Panc1 (cell line): Measurements from ENCODE around the gene MRPL9.

ENCODE experiments used
- POLR2AphosphoS5 ChIP-seq: IDR thresholded peaks from 2 replicates; pipeline ENCODE4 v1.6.1; 2012; ENCODE audit warnings: mild to moderate bottlenecking, low read depth, low read length, moderate library complexity
- SIN3A ChIP-seq: IDR thresholded peaks from 2 replicates; pipeline ENCODE4 v1.6.1; 2012; ENCODE audit warnings: low read depth, mild to moderate bottlenecking, low read length, moderate library complexity, borderline replicate concordance; ENCODE audit not compliant: insufficient read depth
- TF ChIP-seq, protein P1 (sequence below): fragments of 450-650 bp; IDR thresholded peaks from 2 replicates; pipeline ENCODE4 v1.5.1; 2017; ENCODE audit warnings: mild to moderate bottlenecking
- TF ChIP-seq, protein P2 (sequence below), 2 experiments: IDR thresholded peaks; 2 replicates each; pipeline ENCODE4 v1.6.1; 2011 to 2012; ENCODE audit warnings: low read depth in 2 of 2, control low read depth in 1 of 2, low read length in 1 of 2, mild to moderate bottlenecking in 1 of 2, moderate library complexity in 1 of 2; ENCODE audit not compliant: insufficient read depth in 1 of 2

- TF ChIP-seq, protein P1, sequence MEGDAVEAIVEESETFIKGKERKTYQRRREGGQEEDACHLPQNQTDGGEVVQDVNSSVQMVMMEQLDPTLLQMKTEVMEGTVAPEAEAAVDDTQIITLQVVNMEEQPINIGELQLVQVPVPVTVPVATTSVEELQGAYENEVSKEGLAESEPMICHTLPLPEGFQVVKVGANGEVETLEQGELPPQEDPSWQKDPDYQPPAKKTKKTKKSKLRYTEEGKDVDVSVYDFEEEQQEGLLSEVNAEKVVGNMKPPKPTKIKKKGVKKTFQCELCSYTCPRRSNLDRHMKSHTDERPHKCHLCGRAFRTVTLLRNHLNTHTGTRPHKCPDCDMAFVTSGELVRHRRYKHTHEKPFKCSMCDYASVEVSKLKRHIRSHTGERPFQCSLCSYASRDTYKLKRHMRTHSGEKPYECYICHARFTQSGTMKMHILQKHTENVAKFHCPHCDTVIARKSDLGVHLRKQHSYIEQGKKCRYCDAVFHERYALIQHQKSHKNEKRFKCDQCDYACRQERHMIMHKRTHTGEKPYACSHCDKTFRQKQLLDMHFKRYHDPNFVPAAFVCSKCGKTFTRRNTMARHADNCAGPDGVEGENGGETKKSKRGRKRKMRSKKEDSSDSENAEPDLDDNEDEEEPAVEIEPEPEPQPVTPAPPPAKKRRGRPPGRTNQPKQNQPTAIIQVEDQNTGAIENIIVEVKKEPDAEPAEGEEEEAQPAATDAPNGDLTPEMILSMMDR, result no peak
- no peak for TF ChIP-seq SIN3A
- TF ChIP-seq, protein P2, sequence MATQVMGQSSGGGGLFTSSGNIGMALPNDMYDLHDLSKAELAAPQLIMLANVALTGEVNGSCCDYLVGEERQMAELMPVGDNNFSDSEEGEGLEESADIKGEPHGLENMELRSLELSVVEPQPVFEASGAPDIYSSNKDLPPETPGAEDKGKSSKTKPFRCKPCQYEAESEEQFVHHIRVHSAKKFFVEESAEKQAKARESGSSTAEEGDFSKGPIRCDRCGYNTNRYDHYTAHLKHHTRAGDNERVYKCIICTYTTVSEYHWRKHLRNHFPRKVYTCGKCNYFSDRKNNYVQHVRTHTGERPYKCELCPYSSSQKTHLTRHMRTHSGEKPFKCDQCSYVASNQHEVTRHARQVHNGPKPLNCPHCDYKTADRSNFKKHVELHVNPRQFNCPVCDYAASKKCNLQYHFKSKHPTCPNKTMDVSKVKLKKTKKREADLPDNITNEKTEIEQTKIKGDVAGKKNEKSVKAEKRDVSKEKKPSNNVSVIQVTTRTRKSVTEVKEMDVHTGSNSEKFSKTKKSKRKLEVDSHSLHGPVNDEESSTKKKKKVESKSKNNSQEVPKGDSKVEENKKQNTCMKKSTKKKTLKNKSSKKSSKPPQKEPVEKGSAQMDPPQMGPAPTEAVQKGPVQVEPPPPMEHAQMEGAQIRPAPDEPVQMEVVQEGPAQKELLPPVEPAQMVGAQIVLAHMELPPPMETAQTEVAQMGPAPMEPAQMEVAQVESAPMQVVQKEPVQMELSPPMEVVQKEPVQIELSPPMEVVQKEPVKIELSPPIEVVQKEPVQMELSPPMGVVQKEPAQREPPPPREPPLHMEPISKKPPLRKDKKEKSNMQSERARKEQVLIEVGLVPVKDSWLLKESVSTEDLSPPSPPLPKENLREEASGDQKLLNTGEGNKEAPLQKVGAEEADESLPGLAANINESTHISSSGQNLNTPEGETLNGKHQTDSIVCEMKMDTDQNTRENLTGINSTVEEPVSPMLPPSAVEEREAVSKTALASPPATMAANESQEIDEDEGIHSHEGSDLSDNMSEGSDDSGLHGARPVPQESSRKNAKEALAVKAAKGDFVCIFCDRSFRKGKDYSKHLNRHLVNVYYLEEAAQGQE (IDR thresholded peaks at IDR 0.05; ENCODE audit: insufficient read depth in 1 of 2, low read depth in 2 of 2, low read length in 1 of 2), result no peak
- no peak for TF ChIP-seq POLR2AphosphoS5
Measured at GRCh38 chr1:151800830-151801229, 37.5 kb upstream of the MRPL9 start.
